DMS114 treated with DMSO at 0.1 percent for 48 hours (cell line): ENCODE measurements around the gene COL23A1.

Experiments
- DNase-seq: peaks from one replicate; lab custom pipeline; 2025; ENCODE audit not compliant: unreplicated experiment; lab: John Stamatoyannopoulos, UW

The COL23A1 gene

GRCh38 chr5:178403956-178404600 is 186.1 kb downstream of the COL23A1 start:
- DNase-seq, result no peak

GRCh38 chr5:178403351-178403750 is 186.8 kb downstream of the COL23A1 start:
- DNase-seq, result no peak

- no peak for DNase-seq
These were observed 190.5 kb downstream of the COL23A1 start for GRCh38 chr5:178399701-178400095.

- DNase-seq, result no peak
These were observed 191.1 kb downstream of the COL23A1 start for GRCh38 chr5:178398901-178399700.

GRCh38 chr5:178396796-178397720 is 193.1 kb downstream of the COL23A1 start:
- no peak for DNase-seq

DNA sequence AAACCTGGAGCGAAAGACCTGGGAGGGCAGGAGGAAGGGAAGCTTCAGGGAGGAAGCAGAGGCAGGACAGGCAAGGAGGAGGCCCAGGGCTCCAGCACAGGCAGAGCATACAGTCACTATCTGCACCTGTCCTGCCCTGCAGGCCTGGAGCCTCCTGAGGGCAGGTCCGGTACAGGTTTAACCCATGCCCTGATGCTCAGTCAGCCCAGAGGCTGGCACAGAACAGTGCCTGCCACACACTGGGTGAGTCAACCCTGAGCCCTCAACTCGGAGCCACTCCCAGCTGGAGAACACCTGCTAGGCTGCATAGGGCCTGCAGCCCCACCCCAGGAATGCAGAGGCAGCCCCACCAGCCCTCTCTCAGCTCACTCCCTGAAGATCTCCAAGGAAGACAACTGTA is 196.1 kb downstream of the COL23A1 start:
- DNase-seq, result no peak

DNA sequence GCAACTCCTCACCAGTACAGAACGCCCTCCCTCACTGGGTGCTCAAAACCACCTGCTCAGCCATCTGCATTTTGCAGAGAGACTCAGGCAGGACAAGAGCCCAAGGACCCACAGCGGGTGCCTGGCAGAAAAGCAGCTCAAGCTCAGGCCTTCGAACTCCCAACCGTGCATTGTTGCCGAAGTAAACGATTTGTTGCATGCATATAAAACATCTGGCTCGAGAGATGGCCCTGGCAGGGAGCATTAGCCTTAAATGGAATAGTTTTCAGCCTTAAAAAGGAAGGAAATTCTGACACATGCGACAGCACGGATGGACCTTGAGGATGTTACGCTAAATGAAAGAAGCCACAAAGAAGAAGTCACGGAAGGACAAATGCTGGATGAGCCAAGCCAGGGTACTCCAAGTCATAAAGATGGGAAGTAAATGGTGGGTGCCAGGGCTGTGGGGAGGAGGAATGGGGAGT is 197.2 kb downstream of the COL23A1 start:
- no peak for DNase-seq

DNA sequence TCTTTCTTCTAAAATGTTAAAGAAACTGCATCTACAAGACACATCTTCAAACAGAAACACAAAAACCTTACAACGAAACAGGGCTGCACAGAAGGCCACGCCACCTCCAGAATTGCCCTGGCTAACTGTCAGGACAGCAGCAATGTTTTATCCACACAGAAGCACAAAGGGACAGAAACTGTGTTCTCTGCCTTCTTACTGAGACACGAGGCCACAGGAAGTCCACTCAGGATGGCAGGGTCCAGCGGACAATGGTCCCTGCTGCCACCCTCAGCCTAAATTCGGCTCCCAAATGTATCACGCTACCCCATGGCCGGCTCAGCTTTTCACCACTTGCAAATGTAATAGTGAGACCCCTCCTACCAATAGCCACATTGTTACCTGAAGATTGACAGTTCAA is 197.8 kb downstream of the COL23A1 start:
- DNase-seq, result no peak

- no peak for DNase-seq
These were observed 198.7 kb downstream of the COL23A1 start for GRCh38 chr5:178391480-178391879.

DNA sequence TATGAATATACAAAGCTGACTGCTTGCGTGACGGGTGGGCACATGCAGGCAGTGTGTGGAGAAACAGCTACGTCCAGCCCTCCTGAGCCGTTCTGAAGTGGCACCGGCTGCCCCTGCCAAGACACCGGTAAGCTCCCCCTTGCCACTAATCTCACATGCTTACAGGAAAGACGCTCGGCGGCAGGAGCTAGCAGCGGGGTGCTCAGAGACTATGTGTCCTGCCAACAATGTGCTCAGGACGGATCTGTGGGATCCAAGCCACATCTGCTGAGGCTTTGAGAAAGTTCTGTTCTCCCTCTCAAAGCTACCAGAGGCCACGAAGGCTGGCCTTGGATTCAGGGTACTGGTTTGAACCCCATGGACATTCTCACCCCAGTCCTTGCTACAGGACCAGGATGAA is 200.4 kb downstream of the COL23A1 start:
- DNase-seq, result no peak

- DNase-seq, result no peak
These were observed 201.0 kb downstream of the COL23A1 start for GRCh38 chr5:178389026-178389729.

DNA sequence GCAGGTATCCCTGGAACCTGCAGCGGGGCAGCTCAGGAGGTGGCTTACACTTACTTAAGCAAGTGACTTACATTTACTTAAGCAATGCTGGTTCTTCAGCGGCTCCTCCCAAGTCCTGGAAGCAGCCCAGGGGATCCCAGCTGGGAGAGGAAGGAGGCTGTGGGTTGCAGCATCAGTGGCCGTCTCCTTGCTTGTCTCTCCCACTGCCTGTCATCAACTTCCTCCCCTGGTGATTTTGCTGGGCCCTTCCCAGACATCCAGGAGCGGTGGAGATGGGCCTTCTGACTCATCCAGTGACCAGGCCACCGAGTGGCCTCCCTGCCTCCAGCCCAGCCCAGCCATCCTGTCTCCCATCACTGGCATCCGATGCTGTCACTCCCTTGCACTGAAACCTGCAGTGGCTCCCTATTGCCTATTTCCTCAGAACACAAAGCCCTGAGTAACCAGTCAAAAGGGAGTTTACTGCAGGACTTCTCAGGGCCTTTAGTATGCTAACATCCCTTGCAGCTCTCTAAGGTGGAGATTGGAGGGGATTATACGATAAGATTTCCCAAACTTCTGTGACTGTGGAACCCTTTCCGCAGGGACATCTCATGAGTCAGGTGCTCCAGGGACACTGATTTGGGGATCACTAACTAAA is 201.7 kb downstream of the COL23A1 start:
- no peak for DNase-seq

DNA sequence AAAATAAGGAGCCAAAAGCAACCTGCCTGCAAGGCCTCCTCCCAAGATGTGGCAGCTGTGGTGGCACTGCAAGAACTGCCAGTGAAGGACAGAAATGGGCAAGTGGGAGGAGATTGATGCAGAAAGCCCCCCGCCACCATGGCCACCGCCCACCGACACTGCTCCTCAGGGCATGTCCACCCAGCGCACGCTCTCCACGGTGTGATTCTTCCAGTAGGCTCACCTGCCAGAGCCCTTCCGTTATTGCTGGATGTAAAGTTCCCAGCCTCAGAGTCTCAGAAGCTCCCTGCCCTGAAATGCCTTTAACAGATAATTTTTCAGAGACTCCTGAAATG is 202.4 kb downstream of the COL23A1 start:
- no peak for DNase-seq

DNA sequence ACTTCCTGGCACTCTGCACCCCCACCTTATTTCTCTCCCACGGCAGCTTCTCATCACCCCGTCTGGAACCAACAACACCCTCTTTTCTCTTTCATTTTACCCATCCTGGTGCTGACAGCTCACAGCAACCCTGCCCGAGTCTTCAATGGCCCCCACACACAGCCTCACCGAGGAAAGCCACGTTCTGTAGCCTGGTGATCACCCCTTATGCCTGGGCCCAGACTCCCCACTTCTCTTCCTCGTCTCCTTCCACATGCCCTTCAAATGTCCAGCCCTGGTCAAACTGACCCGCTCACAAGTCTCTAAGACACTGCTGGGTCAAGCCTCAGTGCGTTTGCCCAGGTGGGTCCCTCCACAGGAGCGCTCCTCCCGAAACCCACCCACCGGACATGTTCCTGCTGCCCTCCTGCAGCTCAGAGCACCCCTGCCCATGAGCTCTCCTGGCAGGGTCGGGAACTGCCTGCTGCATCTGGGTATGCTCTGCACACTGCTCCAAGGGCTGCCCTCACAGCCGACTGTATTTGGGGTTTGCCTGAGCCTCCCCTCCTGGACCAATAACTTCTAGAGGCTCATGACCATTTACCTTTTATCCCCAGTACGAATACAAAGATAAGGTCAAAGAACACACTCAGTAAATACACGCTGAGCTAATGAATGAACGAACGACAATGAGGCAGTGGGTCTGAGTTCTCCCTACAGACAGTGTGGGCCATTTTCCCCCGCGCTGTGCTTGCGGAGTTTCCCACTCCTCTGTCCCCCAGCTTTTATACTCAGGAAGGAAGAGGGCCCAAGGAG is 202.9 kb downstream of the COL23A1 start:
- no peak for DNase-seq

GRCh38 chr5:178386336-178386931 is 203.8 kb downstream of the COL23A1 start:
- no peak for DNase-seq

- DNase-seq, result no peak
These were observed 204.7 kb downstream of the COL23A1 start for GRCh38 chr5:178385496-178385890.

- DNase-seq, result no peak
These were observed 205.2 kb downstream of the COL23A1 start for GRCh38 chr5:178384816-178385495.

- DNase-seq, result no peak
These were observed 206.0 kb downstream of the COL23A1 start for GRCh38 chr5:178383919-178384815.
